ENCODE data around the gene RPH3AL.

Gene RPH3AL

DNA sequence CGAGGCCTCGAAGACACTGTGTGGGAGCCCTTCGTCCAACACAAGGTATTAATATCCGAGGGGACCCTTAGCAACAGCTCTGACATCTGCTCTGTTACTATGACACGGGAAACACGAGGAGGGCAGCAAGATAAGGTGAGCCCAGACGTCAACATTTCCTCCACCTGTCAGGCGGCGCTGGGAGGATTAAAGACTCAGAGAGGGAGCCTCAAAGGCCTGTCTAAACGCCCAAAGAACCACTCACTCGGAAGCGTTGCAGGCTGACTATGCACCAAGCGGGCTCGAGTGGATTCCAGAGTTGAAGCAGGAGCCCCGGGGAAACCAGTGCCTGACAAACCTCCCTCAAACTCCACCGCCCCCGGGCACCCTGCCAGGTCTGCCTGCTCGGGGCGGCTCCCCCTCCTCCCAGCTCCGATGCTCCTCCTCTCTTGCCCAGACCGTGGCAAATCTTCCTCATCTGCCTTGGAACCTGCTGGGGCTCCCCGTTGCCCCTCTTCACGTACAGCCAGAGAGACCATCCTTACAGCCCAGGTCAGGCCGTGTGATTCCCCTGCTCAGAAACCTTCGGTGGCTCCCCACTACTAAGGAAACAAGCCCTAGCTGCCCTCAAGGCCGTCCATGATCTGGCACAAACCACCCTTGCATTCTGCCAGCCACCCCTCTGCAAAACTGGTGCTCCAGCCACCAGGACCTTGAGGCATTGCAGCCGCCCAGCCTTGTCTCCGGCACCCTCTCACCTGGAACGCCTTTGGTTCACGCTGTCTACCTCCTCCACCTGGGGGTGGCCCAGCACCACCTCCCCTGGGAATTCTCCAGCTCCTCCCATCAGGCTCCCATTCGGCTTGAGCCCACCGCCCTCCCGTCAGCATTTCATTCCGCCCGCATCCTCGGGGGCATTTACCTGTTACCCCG is 16.2 kb downstream of the RPH3AL start:
- no peak overlapping the region for H3K27ac ChIP-seq
- POLR2A ChIA-PET (ENCODE audit: low non-redundant PET) = no interaction called here
- no peak for DNase-seq (ENCODE audit: low spot score)
- CTCF ChIA-PET = no interaction called here
- TF ChIP-seq, protein P1, sequence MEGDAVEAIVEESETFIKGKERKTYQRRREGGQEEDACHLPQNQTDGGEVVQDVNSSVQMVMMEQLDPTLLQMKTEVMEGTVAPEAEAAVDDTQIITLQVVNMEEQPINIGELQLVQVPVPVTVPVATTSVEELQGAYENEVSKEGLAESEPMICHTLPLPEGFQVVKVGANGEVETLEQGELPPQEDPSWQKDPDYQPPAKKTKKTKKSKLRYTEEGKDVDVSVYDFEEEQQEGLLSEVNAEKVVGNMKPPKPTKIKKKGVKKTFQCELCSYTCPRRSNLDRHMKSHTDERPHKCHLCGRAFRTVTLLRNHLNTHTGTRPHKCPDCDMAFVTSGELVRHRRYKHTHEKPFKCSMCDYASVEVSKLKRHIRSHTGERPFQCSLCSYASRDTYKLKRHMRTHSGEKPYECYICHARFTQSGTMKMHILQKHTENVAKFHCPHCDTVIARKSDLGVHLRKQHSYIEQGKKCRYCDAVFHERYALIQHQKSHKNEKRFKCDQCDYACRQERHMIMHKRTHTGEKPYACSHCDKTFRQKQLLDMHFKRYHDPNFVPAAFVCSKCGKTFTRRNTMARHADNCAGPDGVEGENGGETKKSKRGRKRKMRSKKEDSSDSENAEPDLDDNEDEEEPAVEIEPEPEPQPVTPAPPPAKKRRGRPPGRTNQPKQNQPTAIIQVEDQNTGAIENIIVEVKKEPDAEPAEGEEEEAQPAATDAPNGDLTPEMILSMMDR (conservative IDR thresholded peaks at IDR 0.05; ENCODE audit: low read depth) = no peak

DNA sequence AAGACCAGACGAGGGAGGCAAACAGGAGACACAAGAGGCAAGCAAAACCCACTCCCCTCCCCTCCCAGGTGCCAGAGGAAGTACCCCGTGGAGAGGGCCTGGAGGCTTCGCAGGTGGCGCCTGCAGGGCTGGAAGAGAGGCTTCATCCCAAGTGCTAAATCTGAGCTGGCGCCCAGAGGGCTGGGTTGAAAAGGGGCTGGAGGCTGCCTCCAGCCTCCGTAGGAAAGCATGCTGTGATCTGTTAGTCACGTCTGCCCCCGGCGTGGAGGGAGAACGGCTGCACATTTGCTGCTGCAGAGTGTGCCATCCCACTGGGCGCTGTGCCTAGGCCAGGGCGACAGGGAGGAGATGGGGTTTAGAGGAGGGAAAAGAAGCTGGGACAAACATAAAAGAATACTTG is 16.9 kb downstream of the RPH3AL start:
- CTCF ChIA-PET = no interaction called here

DNA sequence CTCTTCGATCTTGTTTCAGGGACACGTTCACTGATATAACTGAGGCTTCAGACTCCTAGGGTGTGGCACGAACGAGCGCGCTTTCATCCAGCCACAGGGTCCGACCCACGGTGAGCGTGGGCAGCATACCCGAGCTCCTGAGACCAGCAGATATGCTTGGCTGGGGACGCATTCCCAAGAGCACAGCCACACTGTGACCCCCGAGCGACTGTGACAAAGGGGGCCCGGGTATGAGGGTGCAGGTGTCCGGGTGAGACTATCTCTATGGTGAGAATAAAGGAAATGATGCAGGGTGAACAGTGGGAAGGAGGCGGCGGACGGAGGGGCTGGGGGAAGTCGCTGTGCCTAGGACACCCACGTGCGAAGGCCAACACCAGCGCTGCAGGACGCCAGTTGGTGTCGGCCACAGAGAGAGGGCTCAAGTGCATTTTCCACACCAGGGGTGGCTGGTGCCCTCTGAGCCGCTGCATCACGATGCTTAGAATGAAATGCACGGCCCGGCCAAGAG is 17.6 kb downstream of the RPH3AL start:
- H3K27ac ChIP-seq = no peak overlapping the region
- ChIA-PET POLR2A (ENCODE audit: low non-redundant PET) (no interaction called here), CTCF (no interaction called here)
- TF ChIP-seq, protein P1 (conservative IDR thresholded peaks at IDR 0.05; ENCODE audit: low read depth) = no peak
- no peak for DNase-seq (ENCODE audit: low spot score)

More for the DNA sequence above, 16.9 kb downstream of the RPH3AL start:
- POLR2A ChIA-PET (ENCODE audit: low non-redundant PET) = no interaction called here
- TF ChIP-seq, protein P1 (conservative IDR thresholded peaks at IDR 0.05; ENCODE audit: low read depth) = no peak
- no peak for DNase-seq (ENCODE audit: low spot score)
- H3K27ac ChIP-seq = no peak overlapping the region

DNA sequence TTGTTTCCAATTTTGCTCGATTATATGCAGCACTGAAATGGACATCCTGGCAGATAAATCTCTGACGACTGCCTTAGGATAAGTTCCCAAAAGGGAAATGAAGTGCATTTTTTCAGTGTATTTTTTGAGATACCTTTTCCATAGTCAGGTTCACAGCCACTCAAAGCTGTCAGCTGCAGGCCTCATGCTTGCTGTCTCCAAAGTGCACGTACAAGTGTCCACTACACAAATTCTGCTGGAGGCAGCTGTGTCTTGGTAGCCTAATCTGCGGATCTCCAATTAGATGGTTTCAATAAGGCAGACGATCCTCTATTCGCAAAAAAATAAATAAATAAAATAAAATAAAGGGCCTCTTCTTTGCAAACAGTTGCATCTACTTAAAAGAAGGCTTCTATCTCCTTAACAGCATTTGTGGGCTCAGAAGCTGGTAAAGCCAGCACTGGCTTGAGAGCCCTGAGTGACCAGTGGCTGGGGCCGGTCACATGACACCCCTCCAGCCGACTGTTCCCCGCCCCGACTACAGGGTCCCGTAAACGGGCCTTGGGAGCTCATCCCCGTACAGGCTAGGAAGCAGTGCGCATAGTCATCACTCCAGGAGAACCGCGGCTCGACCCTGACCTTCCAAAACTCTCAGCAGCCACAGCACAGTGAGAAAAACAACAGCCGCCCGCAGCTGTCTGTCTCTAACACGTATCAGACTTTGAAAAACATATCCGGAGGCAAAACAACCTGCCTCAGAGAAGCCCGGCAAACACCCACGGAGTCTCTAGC is 18.8 kb downstream of the RPH3AL start:
- no peak for DNase-seq (ENCODE audit: low spot score)
- CTCF ChIA-PET = no interaction called here
- no peak overlapping the region for H3K27ac ChIP-seq
- TF ChIP-seq, protein P1 (conservative IDR thresholded peaks at IDR 0.05; ENCODE audit: low read depth) = no peak
- POLR2A ChIA-PET (ENCODE audit: low non-redundant PET) = no interaction called here

DNA sequence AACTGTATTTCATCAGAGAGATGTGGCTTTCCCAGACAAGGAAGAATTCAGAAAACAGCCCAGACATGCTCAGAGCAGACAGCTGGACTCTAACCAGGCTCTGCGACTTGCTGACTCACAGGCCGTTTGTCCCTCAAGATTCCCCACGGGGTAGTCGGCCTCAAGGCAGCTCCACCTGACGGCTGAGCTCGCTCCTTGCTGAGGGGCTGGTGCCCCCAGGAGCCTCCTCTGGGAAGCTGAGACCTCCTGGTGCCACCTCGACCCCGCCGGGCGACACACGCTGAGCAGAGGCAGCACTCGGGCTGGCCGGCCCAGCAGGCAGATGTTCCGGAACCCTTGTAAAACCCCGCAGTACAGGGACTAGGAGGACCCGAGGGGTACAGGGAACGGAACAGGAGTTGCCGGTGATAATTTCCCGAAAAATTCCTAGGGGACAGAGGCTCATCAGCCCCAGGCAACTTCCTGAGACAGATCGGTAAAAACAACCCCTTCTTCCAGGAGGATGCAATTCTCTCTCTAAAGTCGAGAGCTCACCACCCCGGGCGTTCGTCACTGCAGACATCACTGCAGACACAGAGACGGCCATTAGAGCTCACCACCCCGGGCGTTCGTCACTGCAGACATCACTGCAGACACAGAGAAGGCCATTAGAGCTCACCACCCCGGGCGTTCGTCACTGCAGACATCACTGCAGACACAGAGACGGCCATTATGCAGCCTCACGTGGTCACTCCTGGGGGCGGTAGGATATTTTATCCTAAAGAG is 19.9 kb downstream of the RPH3AL start:
- peak overlapping the region; percentile 56 for H3K27ac ChIP-seq
- DNase-seq (ENCODE audit: low spot score) = no peak
- ChIA-PET POLR2A (ENCODE audit: low non-redundant PET) (no interaction called here), CTCF (interaction anchor here (0.6 to 0.7 kb wide), 2 partner anchors 23 to 287 kb away, joined by 3 read pairs; no protein-coding TSS in a partner anchor)
- TF ChIP-seq, protein P1 (conservative IDR thresholded peaks at IDR 0.05; ENCODE audit: low read depth) = no peak

DNA sequence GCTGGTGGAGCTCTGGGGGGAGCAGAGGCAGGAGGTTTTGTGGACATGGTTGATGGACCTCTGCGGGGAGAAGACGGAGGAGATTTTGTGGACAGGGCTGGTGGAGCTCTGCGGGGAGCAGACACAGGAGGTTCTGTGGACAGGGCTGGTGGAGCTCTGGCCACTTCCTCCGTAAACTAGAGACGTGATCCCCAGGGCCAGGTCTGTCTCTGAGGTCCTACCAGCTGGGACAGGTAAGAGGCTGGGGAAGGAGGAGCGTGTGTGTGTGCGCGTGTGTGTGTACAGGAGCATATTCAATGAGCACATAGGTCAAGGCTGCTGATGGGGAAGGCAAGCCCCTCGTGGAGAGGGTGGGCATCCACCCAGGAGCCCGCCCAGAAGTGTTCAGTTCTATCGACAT is 20.6 kb downstream of the RPH3AL start:
- ChIA-PET CTCF (no interaction called here), POLR2A (ENCODE audit: low non-redundant PET) (no interaction called here)
- no peak for DNase-seq (ENCODE audit: low spot score)
- peak overlapping the region; percentile 56 for H3K27ac ChIP-seq
- TF ChIP-seq, protein P1 (conservative IDR thresholded peaks at IDR 0.05; ENCODE audit: low read depth) = no peak
